Lower leg skin (tissue), 3 donors: ENCODE data around the gene NOL4L.

Experiments
- CTCF ChIP-seq, 3 donors: fragments of 450-650 bp; IDR thresholded peaks; one replicate each; pipeline ENCODE4 v1.5.1; 2016; ENCODE audit warnings: antibody characterized with exemption in 3 of 3, mild to moderate bottlenecking in 3 of 3, moderate library complexity in 2 of 3
- POLR2A ChIP-seq, 2 donors: fragments of 450-650 bp; IDR thresholded peaks; one replicate each; pipeline ENCODE4 v1.6.1; 2016 to 2017; ENCODE audit warnings: antibody characterized with exemption in 2 of 2, mild to moderate bottlenecking in 1 of 2, moderate library complexity in 1 of 2

GRCh38 chr20:32611286-32611685 is 26.2 kb upstream of the NOL4L start:
- TF ChIP-seq CTCF (IDR thresholded peaks at IDR 0.05) = no peak
- TF ChIP-seq POLR2A (IDR thresholded peaks at IDR 0.05) = no peak
